Smooth muscle cell (in vitro differentiated cells): ENCODE data around the gene ZNF618. TPM values are rescaled to one million over a fixed set of nuclear protein-coding genes. Genes with fewer than 3 reads are reported as not detected.

Source experiments
- DNase-seq: peaks from one replicate; lab custom pipeline; 2025; ENCODE audit not compliant: unreplicated experiment; lab: John Stamatoyannopoulos, UW
- H2AFZ ChIP-seq: fragments of 200-600 bp; sonication (generic); 2 replicates; pipeline ENCODE4 v1.6.0; 2016; ENCODE audit warnings: antibody characterized with exemption, low read depth, mild to moderate bottlenecking
- H3F3A ChIP-seq: fragments of 200-600 bp; sonication (generic); 2 replicates; pipeline ENCODE4 v1.6.0; 2017; ENCODE audit warnings: antibody characterized with exemption, low read depth
- H3K27ac ChIP-seq: fragments of 200-600 bp; sonication (generic); 2 replicates; pipeline ENCODE4 v1.5.1; 2016; ENCODE audit warnings: low read depth, mild to moderate bottlenecking
- H3K27me3 ChIP-seq: fragments of 200-600 bp; sonication (generic); 2 replicates; pipeline ENCODE4 v1.6.1; 2016; ENCODE audit warnings: low read depth, mild to moderate bottlenecking
- H3K36me3 ChIP-seq: fragments of 200-600 bp; sonication (generic); 2 replicates; pipeline ENCODE4 v1.5.1; 2016; ENCODE audit warnings: low read depth
- H3K4me1 ChIP-seq: fragments of 200-600 bp; sonication (generic); 2 replicates; pipeline ENCODE4 v1.5.1; 2016; ENCODE audit warnings: low read depth
- H3K4me2 ChIP-seq: fragments of 200-600 bp; sonication (generic); 2 replicates; pipeline ENCODE4 v1.6.0; 2016; ENCODE audit warnings: mild to moderate bottlenecking
- H3K4me3 ChIP-seq: fragments of 200-600 bp; sonication (generic); 2 replicates; pipeline ENCODE4 v1.5.1; 2016; ENCODE audit warnings: mild to moderate bottlenecking
- H3K79me2 ChIP-seq: fragments of 200-600 bp; sonication (generic); 2 replicates; pipeline ENCODE4 v1.6.0; 2016; ENCODE audit warnings: low read depth, mild to moderate bottlenecking
- H3K9ac ChIP-seq: fragments of 200-600 bp; sonication (generic); 2 replicates; pipeline ENCODE4 v1.6.0; 2016; ENCODE audit warnings: low read depth
- H3K9me3 ChIP-seq: fragments of 200-600 bp; sonication (generic); replicated peaks from 2 replicates; pipeline ENCODE4 v1.5.1; 2016; ENCODE audit warnings: low read depth
- H4K20me1 ChIP-seq: fragments of 200-600 bp; sonication (generic); 2 replicates; pipeline ENCODE4 v1.6.0; 2016; ENCODE audit warnings: low read depth
- CTCF ChIP-seq: fragments of 200-600 bp; sonication (generic); IDR thresholded peaks from 2 replicates; pipeline ENCODE4 v1.5.1; 2017; ENCODE audit warnings: borderline replicate concordance, mild to moderate bottlenecking, antibody characterized with exemption; ENCODE audit not compliant: insufficient read depth, poor library complexity, severe bottlenecking
- WGBS: methylation state at CpG from one replicate; pipeline ENCODE4 v1.1.7; 2016; ENCODE audit warnings: low lambda C conversion rate; 5-methylcytosine and 5-hydroxymethylcytosine counted together
- polyA plus RNA-seq: library from polyadenylated mRNA; unstranded; fragments of >200 nt; fragmentation: Nextera tagmentation; extraction: Ambion mirVana; gene quantifications from 2 replicates; pipeline ENCODE4 v1.2.1, GENCODE V29; 2016
- total RNA-seq: library from RNA; depleted of rRNA; stranded (reverse); fragments of >200 nt; gene quantifications from 2 replicates; pipeline ENCODE4 v1.2.3, GENCODE V29; 2014

ZNF618 gene
- total and polyA plus RNA-seq, 2 experiments from 2014 or later: 9.9 to 19.5 TPM

- TF ChIP-seq CTCF: no peak
- H3K27ac ChIP-seq: no peak overlapping the region
- H3K4me1 ChIP-seq: no peaks in the 10 kb centered on the region
- no peak overlapping the region for H3K4me2 ChIP-seq
- H3K9ac ChIP-seq: no peak overlapping the region
- peaks cover 29% of the 10 kb centered on the region for H3K79me2 ChIP-seq
- no peak for DNase-seq
- no peaks in the 10 kb centered on the region for H3K36me3 ChIP-seq
- no peak overlapping the region for H3K4me3 ChIP-seq
- no peaks in the 10 kb centered on the region for H3K9me3 ChIP-seq
- 100% methylated on average over 5 of the region's 5 CpGs for WGBS
- H3F3A ChIP-seq: no peaks in the 10 kb centered on the region
- H2AFZ ChIP-seq: no peak overlapping the region
- H4K20me1 ChIP-seq: peaks cover 81% of the 10 kb centered on the region
- no peaks in the 10 kb centered on the region for H3K27me3 ChIP-seq
Observed at GRCh38 chr9:113966394-113966793, 90.3 kb downstream of the ZNF618 start.

- H3F3A ChIP-seq: no peaks in the 10 kb centered on the region
- H3K9ac ChIP-seq: no peak overlapping the region
- H3K27me3 ChIP-seq: no peaks in the 10 kb centered on the region
- no peak for DNase-seq
- no peak for TF ChIP-seq CTCF
- H4K20me1 ChIP-seq: peaks cover 81% of the 10 kb centered on the region
- H3K4me2 ChIP-seq: no peak overlapping the region
- H3K36me3 ChIP-seq: no peaks in the 10 kb centered on the region
- H3K79me2 ChIP-seq: peaks cover 29% of the 10 kb centered on the region
- no peak overlapping the region for H3K27ac ChIP-seq
- 97% methylated on average over 5 of the region's 5 CpGs for WGBS
- H3K4me1 ChIP-seq: no peaks in the 10 kb centered on the region
- no peak overlapping the region for H3K4me3 ChIP-seq
- no peak overlapping the region for H2AFZ ChIP-seq
- no peaks in the 10 kb centered on the region for H3K9me3 ChIP-seq
Observed at GRCh38 chr9:113967380-113967779, 91.3 kb downstream of the ZNF618 start.

- no peaks in the 10 kb centered on the region for H3K4me1 ChIP-seq
- no peak for TF ChIP-seq CTCF
- H3K4me2 ChIP-seq: no peak overlapping the region
- 100% methylated on average over 1 of the region's 1 CpG for WGBS
- no peak overlapping the region for H3K4me3 ChIP-seq
- peaks cover 78% of the 10 kb centered on the region for H4K20me1 ChIP-seq
- no peaks in the 10 kb centered on the region for H3K36me3 ChIP-seq
- H3K27ac ChIP-seq: no peak overlapping the region
- H3K79me2 ChIP-seq: peaks cover 17% of the 10 kb centered on the region
- no peak overlapping the region for H3K9ac ChIP-seq
- no peak for DNase-seq
- no peaks in the 10 kb centered on the region for H3K9me3 ChIP-seq
- no peaks in the 10 kb centered on the region for H3K27me3 ChIP-seq
- H3F3A ChIP-seq: no peaks in the 10 kb centered on the region
- no peak overlapping the region for H2AFZ ChIP-seq
Observed at GRCh38 chr9:113969343-113969742, 93.2 kb downstream of the ZNF618 start.

DNA sequence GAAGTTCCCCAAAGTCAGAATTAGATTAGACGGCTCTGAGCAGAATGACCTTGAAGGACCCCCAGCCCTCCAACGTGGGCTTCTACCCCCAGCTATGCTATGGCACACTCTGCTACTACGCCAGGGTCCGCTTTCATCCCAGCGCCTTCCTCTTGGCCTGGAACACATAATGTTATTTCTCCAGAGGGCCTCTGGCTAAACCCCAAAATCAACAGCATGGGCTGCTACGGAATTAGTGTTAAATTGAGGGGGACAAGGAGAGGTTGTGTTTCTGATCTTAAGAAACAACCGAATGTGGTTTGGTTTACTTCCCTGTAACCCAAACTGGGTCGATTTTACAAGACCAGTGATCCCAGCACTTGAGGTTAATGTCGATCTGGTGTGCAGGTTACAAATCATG lies 97.1 kb downstream of the ZNF618 start:
- DNase-seq: no peak
- H3K36me3 ChIP-seq: no peaks in the 10 kb centered on the region
- H3K27ac ChIP-seq: no peak overlapping the region
- H3K9me3 ChIP-seq: no peaks in the 10 kb centered on the region
- TF ChIP-seq CTCF: no peak
- H3K4me3 ChIP-seq: no peak overlapping the region
- H3K27me3 ChIP-seq: no peaks in the 10 kb centered on the region
- 95% methylated on average over 9 of the region's 9 CpGs for WGBS
- no peaks in the 10 kb centered on the region for H3K4me1 ChIP-seq
- no peak overlapping the region for H3K4me2 ChIP-seq
- H2AFZ ChIP-seq: no peak overlapping the region
- no peaks in the 10 kb centered on the region for H3F3A ChIP-seq
- H3K9ac ChIP-seq: no peak overlapping the region
- H3K79me2 ChIP-seq: peaks cover 12% of the 10 kb centered on the region
- peaks cover 80% of the 10 kb centered on the region for H4K20me1 ChIP-seq
